DND-41 (cell line): Measurements from ENCODE around the gene CAMK2A.

Source experiments
- ATAC-seq: fragments of 200-7000 bp; cut with Tn5 transposase; 3 replicates; pipeline ENCODE4 v1.9.1; 2021; ENCODE audit warnings: low read depth; ENCODE audit not compliant: insufficient read depth
- DNase-seq: peaks from one replicate; pipeline ENCODE4 v3.0.0-alpha.2; 2020
- H2AFZ ChIP-seq: 2 replicates; pipeline ENCODE4 v1.6.0; 2012; ENCODE audit warnings: low read depth, low read length
- H3K27ac ChIP-seq: 2 replicates; pipeline ENCODE4 v1.5.1; 2012; ENCODE audit warnings: low read length, inconsistent platforms
- H3K27me3 ChIP-seq: fragments of 200-600 bp; sonication (generic); 2 replicates; pipeline ENCODE4 v1.6.0; 2012; ENCODE audit warnings: low read length, mild to moderate bottlenecking, inconsistent platforms; ENCODE audit not compliant: insufficient read depth, poor library complexity
- H3K36me3 ChIP-seq: 2 replicates; pipeline ENCODE4 v1.5.1; 2012; ENCODE audit warnings: low read length, inconsistent platforms; ENCODE audit not compliant: insufficient read depth
- H3K4me1 ChIP-seq: 2 replicates; pipeline ENCODE4 v1.5.1; 2012; ENCODE audit warnings: mild to moderate bottlenecking, low read length; ENCODE audit not compliant: insufficient read depth
- H3K4me2 ChIP-seq: 2 replicates; pipeline ENCODE4 v1.6.0; 2012; ENCODE audit warnings: mild to moderate bottlenecking, moderate library complexity, low read length, inconsistent platforms; ENCODE audit not compliant: insufficient read depth
- H3K4me3 ChIP-seq, 2 experiments: fragments of 200-600 bp in 1 of 2; shearing (Covaris generic) in 1 of 2; 2 replicates each; pipeline ENCODE4 v1.5.1; 2012 to 2016; ENCODE audit warnings: inconsistent platforms in 2 of 2, low read length in 2 of 2, mild to moderate bottlenecking in 2 of 2, low read depth in 1 of 2, moderate library complexity in 1 of 2
- H3K79me2 ChIP-seq: 2 replicates; pipeline ENCODE4 v1.6.0; 2012; ENCODE audit warnings: low read length, inconsistent platforms; ENCODE audit not compliant: insufficient read depth
- H3K9ac ChIP-seq: 2 replicates; pipeline ENCODE4 v1.6.0; 2012; ENCODE audit warnings: low read depth, mild to moderate bottlenecking, inconsistent platforms, low read length, moderate library complexity
- H3K9me3 ChIP-seq: 2 replicates; pipeline ENCODE4 v1.5.1; 2012; ENCODE audit warnings: low read length, moderate library complexity, mild to moderate bottlenecking, inconsistent platforms; ENCODE audit not compliant: insufficient read depth, severe bottlenecking
- H4K20me1 ChIP-seq: 2 replicates; pipeline ENCODE4 v1.6.0; 2012; ENCODE audit warnings: low read length; ENCODE audit not compliant: insufficient read depth
- EZH2 ChIP-seq: IDR thresholded peaks from 3 replicates; pipeline ENCODE4 v1.6.1; 2012; ENCODE audit warnings: borderline replicate concordance, low read depth, mild to moderate bottlenecking, moderate library complexity, low read length, inconsistent platforms; ENCODE audit not compliant: severe bottlenecking
- TF ChIP-seq, protein P1 (sequence below): IDR thresholded peaks from 2 replicates; pipeline ENCODE4 v1.5.1; 2012; ENCODE audit warnings: borderline replicate concordance, low read length, moderate library complexity, mild to moderate bottlenecking; ENCODE audit not compliant: poor library complexity, severe bottlenecking; ENCODE audit errors: extremely low read depth

The CAMK2A gene

DNA sequence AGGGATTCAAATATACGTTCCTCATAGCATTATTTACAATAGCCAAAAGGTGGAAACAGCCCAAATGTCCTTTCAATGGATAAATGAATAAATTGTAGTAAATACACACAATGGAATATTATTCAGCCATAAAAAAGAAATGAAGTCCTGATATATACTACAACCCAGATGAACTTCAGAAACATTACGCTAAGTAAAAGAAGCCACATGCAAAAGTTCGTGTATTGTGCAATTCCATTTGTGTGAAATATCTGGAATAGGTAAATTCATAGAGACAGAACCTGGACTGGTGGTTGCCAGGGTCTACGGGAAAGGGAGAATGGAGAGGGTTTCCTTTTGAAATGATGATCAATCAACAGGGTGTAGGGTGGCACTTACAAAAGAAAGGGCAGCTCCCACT is 25.7 kb upstream of the CAMK2A start:
- DNase-seq (no peak), ATAC-seq (no peak)
- Histone ChIP-seq H3K36me3 (no peaks in the 10 kb centered on the region), H3K27me3 (peaks cover 6% of the 10 kb centered on the region), H3K27ac (no peak overlapping the region), H3K4me3 (no peak overlapping the region), H4K20me1 (no peaks in the 10 kb centered on the region), H3K4me2 (no peak overlapping the region), H3K79me2 (no peaks in the 10 kb centered on the region), H2AFZ (no peak overlapping the region), H3K9ac (no peak overlapping the region), H3K4me1 (no peaks in the 10 kb centered on the region), H3K9me3 (no peaks in the 10 kb centered on the region)
- TF ChIP-seq EZH2, result no peak
- TF ChIP-seq, protein P1, sequence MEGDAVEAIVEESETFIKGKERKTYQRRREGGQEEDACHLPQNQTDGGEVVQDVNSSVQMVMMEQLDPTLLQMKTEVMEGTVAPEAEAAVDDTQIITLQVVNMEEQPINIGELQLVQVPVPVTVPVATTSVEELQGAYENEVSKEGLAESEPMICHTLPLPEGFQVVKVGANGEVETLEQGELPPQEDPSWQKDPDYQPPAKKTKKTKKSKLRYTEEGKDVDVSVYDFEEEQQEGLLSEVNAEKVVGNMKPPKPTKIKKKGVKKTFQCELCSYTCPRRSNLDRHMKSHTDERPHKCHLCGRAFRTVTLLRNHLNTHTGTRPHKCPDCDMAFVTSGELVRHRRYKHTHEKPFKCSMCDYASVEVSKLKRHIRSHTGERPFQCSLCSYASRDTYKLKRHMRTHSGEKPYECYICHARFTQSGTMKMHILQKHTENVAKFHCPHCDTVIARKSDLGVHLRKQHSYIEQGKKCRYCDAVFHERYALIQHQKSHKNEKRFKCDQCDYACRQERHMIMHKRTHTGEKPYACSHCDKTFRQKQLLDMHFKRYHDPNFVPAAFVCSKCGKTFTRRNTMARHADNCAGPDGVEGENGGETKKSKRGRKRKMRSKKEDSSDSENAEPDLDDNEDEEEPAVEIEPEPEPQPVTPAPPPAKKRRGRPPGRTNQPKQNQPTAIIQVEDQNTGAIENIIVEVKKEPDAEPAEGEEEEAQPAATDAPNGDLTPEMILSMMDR, result no peak

DNA sequence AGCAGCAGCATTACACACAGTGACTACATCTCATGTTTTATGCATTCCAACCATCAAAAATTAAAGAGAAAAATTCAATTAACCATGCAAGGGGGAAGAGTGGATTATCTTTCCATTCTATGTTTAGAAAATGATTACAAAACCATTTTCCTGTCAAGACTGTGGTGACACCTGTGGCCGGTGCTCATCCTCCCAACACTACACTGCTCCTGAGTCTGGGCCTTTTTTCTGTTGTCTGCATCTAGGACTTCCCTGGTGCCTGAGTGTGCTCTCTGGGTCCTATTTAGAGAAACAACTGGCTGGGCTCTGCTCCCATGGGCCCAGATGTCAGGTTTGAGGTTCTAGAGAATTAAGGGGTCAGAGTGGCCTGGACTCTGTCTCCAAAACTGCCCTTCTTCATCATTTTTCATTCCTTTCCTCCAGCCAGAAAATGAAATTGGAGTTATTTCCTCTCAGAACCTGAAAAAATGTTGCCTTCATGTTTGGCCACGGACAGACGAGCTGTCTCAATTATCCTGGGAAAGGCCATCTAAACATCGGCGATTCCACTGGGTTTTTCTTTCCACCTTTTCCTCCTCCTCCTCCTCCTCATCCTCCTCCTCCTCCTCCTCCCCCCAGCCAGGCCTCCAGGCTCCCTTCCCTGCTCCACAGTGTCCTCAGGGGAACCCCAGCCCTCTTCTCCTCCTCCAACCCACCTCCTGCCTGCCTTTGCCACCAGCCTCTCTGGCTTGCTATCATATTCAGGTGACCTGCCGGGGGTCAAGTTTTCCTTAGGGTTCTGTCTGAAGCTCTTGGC is 24.5 kb upstream of the CAMK2A start:
- Histone ChIP-seq H3K36me3 (no peaks in the 10 kb centered on the region), H3K9ac (no peak overlapping the region), H4K20me1 (peaks cover 3% of the 10 kb centered on the region; the same call in 1 of the 2 replicates), H3K27ac (no peak overlapping the region), H3K9me3 (no peaks in the 10 kb centered on the region), H3K4me3 (no peak overlapping the region), H3K4me2 (no peak overlapping the region), H3K79me2 (no peaks in the 10 kb centered on the region), H3K27me3 (peaks cover 13% of the 10 kb centered on the region), H2AFZ (no peak overlapping the region), H3K4me1 (no peaks in the 10 kb centered on the region)
- DNase-seq, result no peak
- ATAC-seq, result no peak
- TF ChIP-seq EZH2, result no peak

DNA sequence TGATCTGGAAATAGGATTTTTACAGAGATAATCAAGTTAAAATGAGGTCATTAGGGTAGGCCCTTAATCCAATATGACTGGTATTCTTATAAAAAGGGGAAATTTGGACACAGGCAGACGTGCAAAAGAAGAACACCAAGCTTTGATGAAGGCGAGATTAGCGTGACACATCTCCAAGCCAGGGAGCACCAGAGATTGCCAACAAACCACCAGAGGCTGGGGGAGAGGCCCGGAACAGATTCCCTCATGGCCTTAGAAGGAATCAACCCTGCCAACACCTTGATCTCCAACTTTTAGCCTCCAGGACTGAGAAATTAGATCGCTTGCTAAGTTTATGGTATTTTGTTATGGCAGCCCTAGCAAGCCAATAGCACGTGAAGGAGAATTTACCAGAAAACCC is 23.9 kb upstream of the CAMK2A start:
- ATAC-seq (no peak), DNase-seq (no peak)
- no peak overlapping the region for H3K9ac ChIP-seq
- H3K4me3 ChIP-seq, result no peak overlapping the region
- H3K4me2 ChIP-seq, result no peak overlapping the region
- peaks cover 13% of the 10 kb centered on the region for H3K27me3 ChIP-seq
- H3K4me1 ChIP-seq, result no peaks in the 10 kb centered on the region
- H3K9me3 ChIP-seq, result no peaks in the 10 kb centered on the region
- H4K20me1 ChIP-seq, result peaks cover 3% of the 10 kb centered on the region; the same call in 1 of the 2 replicates
- H3K36me3 ChIP-seq, result no peaks in the 10 kb centered on the region
- H3K27ac ChIP-seq, result no peak overlapping the region
- TF ChIP-seq, protein P1, result no peak
- no peak for TF ChIP-seq EZH2
- H2AFZ ChIP-seq, result no peak overlapping the region
- H3K79me2 ChIP-seq, result no peaks in the 10 kb centered on the region

DNA sequence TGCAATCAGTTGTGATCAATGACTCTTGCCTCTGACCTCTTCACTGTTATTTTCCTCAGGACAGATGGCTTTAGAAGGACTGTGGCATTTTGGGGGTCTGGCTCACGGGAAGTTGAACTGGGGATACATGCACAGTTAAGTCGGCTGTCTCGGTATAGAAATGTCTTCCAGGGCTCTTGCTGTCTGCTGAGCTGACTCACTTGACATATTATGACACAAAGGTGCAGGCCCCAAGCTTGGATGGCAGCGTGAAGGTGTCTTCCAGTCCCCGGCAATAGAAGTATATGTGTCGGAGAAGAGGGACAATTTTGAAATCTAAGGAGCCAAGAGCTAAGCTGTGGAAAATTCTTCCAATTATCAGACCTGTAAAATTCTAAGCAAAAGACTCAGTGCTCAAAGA is 22.9 kb upstream of the CAMK2A start:
- no peak for DNase-seq
- Histone ChIP-seq H3K36me3 (no peaks in the 10 kb centered on the region), H3K27me3 (peaks cover 13% of the 10 kb centered on the region), H4K20me1 (peaks cover 3% of the 10 kb centered on the region; the same call in 1 of the 2 replicates), H3K27ac (no peak overlapping the region), H3K4me1 (no peaks in the 10 kb centered on the region), H3K9ac (no peak overlapping the region), H3K79me2 (no peaks in the 10 kb centered on the region), H3K4me3 (no peak overlapping the region), H2AFZ (no peak overlapping the region), H3K9me3 (no peaks in the 10 kb centered on the region), H3K4me2 (no peak overlapping the region)
- TF ChIP-seq, protein P1, result no peak
- TF ChIP-seq EZH2, result no peak
- no peak for ATAC-seq
